GM23338 (cell line): ENCODE measurements around the gene CHAD. TPM values are rescaled to one million over a fixed set of nuclear protein-coding genes. Genes with fewer than 3 reads are reported as not detected.

Experiments used
- ATAC-seq: fragments of 200-7000 bp; cut with Tn5 transposase; 3 replicates; pipeline ENCODE4 v1.9.1; 2020
- DNase-seq: peaks from one replicate; pipeline ENCODE4 v3.0.0-alpha.2; 2015; ENCODE audit warnings: low spot score
- H2AFZ ChIP-seq: fragments of 200-600 bp; sonication (generic); 2 replicates; pipeline ENCODE4 v1.8.0; 2016; ENCODE audit warnings: antibody characterized with exemption, mild to moderate bottlenecking, moderate library complexity
- H3F3A ChIP-seq: fragments of 200-600 bp; sonication (generic); replicated peaks from 2 replicates; pipeline ENCODE4 v1.8.0; 2017; ENCODE audit warnings: antibody characterized with exemption, mixed run types, low read depth
- H3K27ac ChIP-seq: fragments of 200-600 bp; sonication (generic); 2 replicates; pipeline ENCODE4 v1.6.1; 2016; ENCODE audit warnings: low read depth
- H3K27me3 ChIP-seq: fragments of 200-600 bp; sonication (generic); 2 replicates; pipeline ENCODE4 v1.8.0; 2016; ENCODE audit warnings: mild to moderate bottlenecking, mixed run types, moderate library complexity; ENCODE audit not compliant: insufficient read depth
- H3K36me3 ChIP-seq: fragments of 200-600 bp; sonication (generic); 2 replicates; pipeline ENCODE4 v1.8.0; 2016; ENCODE audit warnings: mild to moderate bottlenecking; ENCODE audit not compliant: insufficient read depth
- H3K4me1 ChIP-seq: fragments of 200-600 bp; sonication (generic); 2 replicates; pipeline ENCODE4 v1.8.0; 2016; ENCODE audit warnings: mild to moderate bottlenecking, moderate library complexity; ENCODE audit not compliant: insufficient read depth
- H3K4me2 ChIP-seq: fragments of 200-600 bp; sonication (generic); 2 replicates; pipeline ENCODE4 v1.7.1; 2017; ENCODE audit warnings: mixed run types
- H3K4me3 ChIP-seq: fragments of 200-600 bp; sonication (generic); 2 replicates; pipeline ENCODE4 v1.6.1; 2016; ENCODE audit warnings: mixed run types
- H3K79me2 ChIP-seq: fragments of 200-600 bp; sonication (generic); replicated peaks from 2 replicates; pipeline ENCODE4 v1.8.0; 2017; ENCODE audit warnings: mild to moderate bottlenecking; ENCODE audit not compliant: insufficient read depth
- H3K9me2 ChIP-seq: fragments of 200-600 bp; sonication (generic); 2 replicates; pipeline ENCODE4 v1.8.0; 2017; ENCODE audit not compliant: insufficient read depth
- H4K20me1 ChIP-seq: fragments of 200-600 bp; sonication (generic); replicated peaks from 2 replicates; pipeline ENCODE4 v1.8.0; 2017; ENCODE audit warnings: mild to moderate bottlenecking; ENCODE audit not compliant: insufficient read depth
- H3K27ac Mint-ChIP-seq: 2 replicates; pipeline ENCODE4 v1.8.0; 2020; ENCODE audit warnings: inconsistent platforms, mild to moderate bottlenecking, moderate library complexity, mixed read lengths
- H3K27me3 Mint-ChIP-seq: 3 replicates; pipeline ENCODE4 v1.8.0; 2022; ENCODE audit warnings: low read depth, mild to moderate bottlenecking, moderate library complexity, mixed read lengths, inconsistent platforms; ENCODE audit not compliant: insufficient read depth, poor library complexity
- H3K36me3 Mint-ChIP-seq: 3 replicates; pipeline ENCODE4 v1.8.0; 2021; ENCODE audit warnings: low read depth, mild to moderate bottlenecking, inconsistent platforms, moderate library complexity, mixed read lengths
- H3K4me1 Mint-ChIP-seq: 3 replicates; pipeline ENCODE4 v1.8.0; 2020; ENCODE audit warnings: mild to moderate bottlenecking, inconsistent platforms, mixed read lengths
- H3K4me3 Mint-ChIP-seq: 3 replicates; pipeline ENCODE4 v1.8.0; 2021; ENCODE audit warnings: moderate library complexity, mild to moderate bottlenecking, inconsistent platforms, mixed read lengths
- H3K9me3 Mint-ChIP-seq: 3 replicates; pipeline ENCODE4 v1.8.0; 2020; ENCODE audit warnings: moderate library complexity, mild to moderate bottlenecking, inconsistent platforms, mixed read lengths
- CREB1 ChIP-seq: fragments of 250-450 bp; sonication (Bioruptor Pico); IDR thresholded peaks from 2 replicates; pipeline ENCODE4 v1.5.0; 2020; ENCODE audit warnings: low read depth, mild to moderate bottlenecking, moderate library complexity
- EZH2 ChIP-seq: fragments of 200-600 bp; sonication (generic); IDR thresholded peaks from one replicate; pipeline ENCODE4 v1.8.0; 2017; ENCODE audit warnings: antibody characterized with exemption, mild to moderate bottlenecking, low read depth; ENCODE audit not compliant: unreplicated experiment
- EZH2phosphoT487 ChIP-seq: fragments of 200-600 bp; sonication (generic); IDR thresholded peaks from one replicate; pipeline ENCODE4 v1.8.1; 2018; ENCODE audit warnings: antibody characterized with exemption; ENCODE audit not compliant: unreplicated experiment
- JUNB ChIP-seq: IDR thresholded peaks from one replicate; pipeline ENCODE4 v1.6.1; 2016; ENCODE audit warnings: antibody characterized with exemption; ENCODE audit not compliant: unreplicated experiment
- NANOG ChIP-seq: IDR thresholded peaks from 2 replicates; pipeline ENCODE4 v1.6.1; 2016; ENCODE audit warnings: antibody characterized with exemption, borderline replicate concordance
- POLR2AphosphoS5 ChIP-seq: IDR thresholded peaks from 2 replicates; pipeline ENCODE4 v1.6.1; 2016; ENCODE audit warnings: antibody characterized with exemption, low read depth
- STAT1 ChIP-seq: IDR thresholded peaks from one replicate; pipeline ENCODE4 v1.6.1; 2016; ENCODE audit warnings: antibody characterized with exemption; ENCODE audit not compliant: unreplicated experiment
- ZNF114 ChIP-seq: fragments of 250-450 bp; sonication (Bioruptor Pico); IDR thresholded peaks from 2 replicates; pipeline ENCODE4 v1.5.0; 2020; ENCODE audit warnings: mild to moderate bottlenecking, moderate library complexity
- ZNF331 ChIP-seq: fragments of 250-450 bp; sonication (Bioruptor Pico); IDR thresholded peaks from 2 replicates; pipeline ENCODE4 v1.5.0; 2020; ENCODE audit warnings: low read depth, mild to moderate bottlenecking, moderate library complexity
- polyA plus RNA-seq: library from polyadenylated mRNA; unstranded; fragments of >200 nt; fragmentation: Nextera tagmentation; extraction: Ambion mirVana; gene quantifications from 2 replicates; pipeline ENCODE4 v1.2.1, GENCODE V29; 2016
- total RNA-seq: library from RNA; depleted of rRNA; stranded (reverse); fragments of >200 nt; shearing (Covaris generic); gene quantifications from 2 replicates; pipeline ENCODE4 v1.2.3, GENCODE V29; 2014
- TF ChIP-seq, protein P1 (sequence below), 2 experiments: fragments of 200-600 bp in 1 of 2; sonication (generic) in 1 of 2; conservative IDR thresholded peaks; 2 replicates each; pipeline versions ENCODE4 v1.5.1 to v1.6.1; 2016 to 2017; ENCODE audit warnings: antibody characterized with exemption in 2 of 2, low read depth in 2 of 2, mild to moderate bottlenecking in 2 of 2, moderate library complexity in 1 of 2
- TF ChIP-seq, protein P2 (sequence below): IDR thresholded peaks from one replicate; pipeline ENCODE4 v1.6.1; 2018; ENCODE audit warnings: antibody characterized with exemption; ENCODE audit not compliant: unreplicated experiment
- TF ChIP-seq, protein P3 (sequence below): IDR thresholded peaks from 2 replicates; pipeline ENCODE4 v1.6.1; 2016; ENCODE audit warnings: antibody characterized with exemption
- TF ChIP-seq, protein P4 (sequence below): fragments of 250-450 bp; sonication (Bioruptor Pico); IDR thresholded peaks from 2 replicates; pipeline ENCODE4 v1.5.0; 2020; ENCODE audit warnings: mild to moderate bottlenecking, moderate library complexity

Gene CHAD
- total and polyA plus RNA-seq, 2 experiments from 2014 or later: 0.18 TPM; not detected in 1

DNA sequence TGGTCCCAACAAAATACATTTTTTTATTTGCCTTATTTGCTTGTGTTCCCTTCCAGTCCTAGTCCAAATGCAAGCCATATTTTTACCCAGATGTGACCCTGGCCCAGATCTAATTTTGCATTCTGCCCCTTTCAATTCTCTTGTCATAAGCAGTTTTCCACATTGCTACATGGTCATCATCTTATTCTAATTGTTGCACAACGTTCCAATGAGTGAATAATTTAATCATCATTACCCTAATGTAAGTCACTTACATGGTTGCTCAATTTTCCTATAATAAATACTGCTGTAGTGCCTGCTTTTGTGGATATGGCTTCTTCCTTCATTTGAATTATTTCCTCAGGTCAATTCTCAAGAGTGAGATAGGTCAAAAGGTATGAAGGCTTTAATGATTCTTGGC is 22.8 kb upstream of the CHAD start:
- Histone ChIP-seq H3K4me3 (no peak overlapping the region), H3K9me2 (no peaks in the 10 kb centered on the region), H3K4me2 (no peak overlapping the region), H2AFZ (no peak overlapping the region), H3K27me3 (no peaks in the 10 kb centered on the region), H3K4me1 (no peaks in the 10 kb centered on the region), H3K36me3 (no peaks in the 10 kb centered on the region), H3K79me2 (no peaks in the 10 kb centered on the region), H4K20me1 (no peaks in the 10 kb centered on the region), H3F3A (no peaks in the 10 kb centered on the region), H3K27ac (no peak overlapping the region)
- H3K4me1 Mint-ChIP-seq: peaks cover 2% of the 10 kb centered on the region; the same call in 1 of the 3 replicates
- no peak overlapping the region for H3K4me3 Mint-ChIP-seq
- H3K27me3 Mint-ChIP-seq: peaks cover 4% of the 10 kb centered on the region
- TF ChIP-seq STAT1 (no peak), NANOG (no peak), CREB1 (no peak), EZH2phosphoT487 (no peak), ZNF114 (CRISPR knock-in tag) (no peak), EZH2 (no peak), ZNF331 (CRISPR knock-in tag) (no peak), JUNB (no peak), POLR2AphosphoS5 (no peak)
- TF ChIP-seq, protein P1, sequence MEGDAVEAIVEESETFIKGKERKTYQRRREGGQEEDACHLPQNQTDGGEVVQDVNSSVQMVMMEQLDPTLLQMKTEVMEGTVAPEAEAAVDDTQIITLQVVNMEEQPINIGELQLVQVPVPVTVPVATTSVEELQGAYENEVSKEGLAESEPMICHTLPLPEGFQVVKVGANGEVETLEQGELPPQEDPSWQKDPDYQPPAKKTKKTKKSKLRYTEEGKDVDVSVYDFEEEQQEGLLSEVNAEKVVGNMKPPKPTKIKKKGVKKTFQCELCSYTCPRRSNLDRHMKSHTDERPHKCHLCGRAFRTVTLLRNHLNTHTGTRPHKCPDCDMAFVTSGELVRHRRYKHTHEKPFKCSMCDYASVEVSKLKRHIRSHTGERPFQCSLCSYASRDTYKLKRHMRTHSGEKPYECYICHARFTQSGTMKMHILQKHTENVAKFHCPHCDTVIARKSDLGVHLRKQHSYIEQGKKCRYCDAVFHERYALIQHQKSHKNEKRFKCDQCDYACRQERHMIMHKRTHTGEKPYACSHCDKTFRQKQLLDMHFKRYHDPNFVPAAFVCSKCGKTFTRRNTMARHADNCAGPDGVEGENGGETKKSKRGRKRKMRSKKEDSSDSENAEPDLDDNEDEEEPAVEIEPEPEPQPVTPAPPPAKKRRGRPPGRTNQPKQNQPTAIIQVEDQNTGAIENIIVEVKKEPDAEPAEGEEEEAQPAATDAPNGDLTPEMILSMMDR (conservative IDR thresholded peaks at IDR 0.05; ENCODE audit: low read depth in 2 of 2): no peak
- TF ChIP-seq, protein P2, sequence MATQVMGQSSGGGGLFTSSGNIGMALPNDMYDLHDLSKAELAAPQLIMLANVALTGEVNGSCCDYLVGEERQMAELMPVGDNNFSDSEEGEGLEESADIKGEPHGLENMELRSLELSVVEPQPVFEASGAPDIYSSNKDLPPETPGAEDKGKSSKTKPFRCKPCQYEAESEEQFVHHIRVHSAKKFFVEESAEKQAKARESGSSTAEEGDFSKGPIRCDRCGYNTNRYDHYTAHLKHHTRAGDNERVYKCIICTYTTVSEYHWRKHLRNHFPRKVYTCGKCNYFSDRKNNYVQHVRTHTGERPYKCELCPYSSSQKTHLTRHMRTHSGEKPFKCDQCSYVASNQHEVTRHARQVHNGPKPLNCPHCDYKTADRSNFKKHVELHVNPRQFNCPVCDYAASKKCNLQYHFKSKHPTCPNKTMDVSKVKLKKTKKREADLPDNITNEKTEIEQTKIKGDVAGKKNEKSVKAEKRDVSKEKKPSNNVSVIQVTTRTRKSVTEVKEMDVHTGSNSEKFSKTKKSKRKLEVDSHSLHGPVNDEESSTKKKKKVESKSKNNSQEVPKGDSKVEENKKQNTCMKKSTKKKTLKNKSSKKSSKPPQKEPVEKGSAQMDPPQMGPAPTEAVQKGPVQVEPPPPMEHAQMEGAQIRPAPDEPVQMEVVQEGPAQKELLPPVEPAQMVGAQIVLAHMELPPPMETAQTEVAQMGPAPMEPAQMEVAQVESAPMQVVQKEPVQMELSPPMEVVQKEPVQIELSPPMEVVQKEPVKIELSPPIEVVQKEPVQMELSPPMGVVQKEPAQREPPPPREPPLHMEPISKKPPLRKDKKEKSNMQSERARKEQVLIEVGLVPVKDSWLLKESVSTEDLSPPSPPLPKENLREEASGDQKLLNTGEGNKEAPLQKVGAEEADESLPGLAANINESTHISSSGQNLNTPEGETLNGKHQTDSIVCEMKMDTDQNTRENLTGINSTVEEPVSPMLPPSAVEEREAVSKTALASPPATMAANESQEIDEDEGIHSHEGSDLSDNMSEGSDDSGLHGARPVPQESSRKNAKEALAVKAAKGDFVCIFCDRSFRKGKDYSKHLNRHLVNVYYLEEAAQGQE: no peak
- TF ChIP-seq, protein P3, sequence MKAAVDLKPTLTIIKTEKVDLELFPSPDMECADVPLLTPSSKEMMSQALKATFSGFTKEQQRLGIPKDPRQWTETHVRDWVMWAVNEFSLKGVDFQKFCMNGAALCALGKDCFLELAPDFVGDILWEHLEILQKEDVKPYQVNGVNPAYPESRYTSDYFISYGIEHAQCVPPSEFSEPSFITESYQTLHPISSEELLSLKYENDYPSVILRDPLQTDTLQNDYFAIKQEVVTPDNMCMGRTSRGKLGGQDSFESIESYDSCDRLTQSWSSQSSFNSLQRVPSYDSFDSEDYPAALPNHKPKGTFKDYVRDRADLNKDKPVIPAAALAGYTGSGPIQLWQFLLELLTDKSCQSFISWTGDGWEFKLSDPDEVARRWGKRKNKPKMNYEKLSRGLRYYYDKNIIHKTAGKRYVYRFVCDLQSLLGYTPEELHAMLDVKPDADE: no peak
- TF ChIP-seq, protein P4, sequence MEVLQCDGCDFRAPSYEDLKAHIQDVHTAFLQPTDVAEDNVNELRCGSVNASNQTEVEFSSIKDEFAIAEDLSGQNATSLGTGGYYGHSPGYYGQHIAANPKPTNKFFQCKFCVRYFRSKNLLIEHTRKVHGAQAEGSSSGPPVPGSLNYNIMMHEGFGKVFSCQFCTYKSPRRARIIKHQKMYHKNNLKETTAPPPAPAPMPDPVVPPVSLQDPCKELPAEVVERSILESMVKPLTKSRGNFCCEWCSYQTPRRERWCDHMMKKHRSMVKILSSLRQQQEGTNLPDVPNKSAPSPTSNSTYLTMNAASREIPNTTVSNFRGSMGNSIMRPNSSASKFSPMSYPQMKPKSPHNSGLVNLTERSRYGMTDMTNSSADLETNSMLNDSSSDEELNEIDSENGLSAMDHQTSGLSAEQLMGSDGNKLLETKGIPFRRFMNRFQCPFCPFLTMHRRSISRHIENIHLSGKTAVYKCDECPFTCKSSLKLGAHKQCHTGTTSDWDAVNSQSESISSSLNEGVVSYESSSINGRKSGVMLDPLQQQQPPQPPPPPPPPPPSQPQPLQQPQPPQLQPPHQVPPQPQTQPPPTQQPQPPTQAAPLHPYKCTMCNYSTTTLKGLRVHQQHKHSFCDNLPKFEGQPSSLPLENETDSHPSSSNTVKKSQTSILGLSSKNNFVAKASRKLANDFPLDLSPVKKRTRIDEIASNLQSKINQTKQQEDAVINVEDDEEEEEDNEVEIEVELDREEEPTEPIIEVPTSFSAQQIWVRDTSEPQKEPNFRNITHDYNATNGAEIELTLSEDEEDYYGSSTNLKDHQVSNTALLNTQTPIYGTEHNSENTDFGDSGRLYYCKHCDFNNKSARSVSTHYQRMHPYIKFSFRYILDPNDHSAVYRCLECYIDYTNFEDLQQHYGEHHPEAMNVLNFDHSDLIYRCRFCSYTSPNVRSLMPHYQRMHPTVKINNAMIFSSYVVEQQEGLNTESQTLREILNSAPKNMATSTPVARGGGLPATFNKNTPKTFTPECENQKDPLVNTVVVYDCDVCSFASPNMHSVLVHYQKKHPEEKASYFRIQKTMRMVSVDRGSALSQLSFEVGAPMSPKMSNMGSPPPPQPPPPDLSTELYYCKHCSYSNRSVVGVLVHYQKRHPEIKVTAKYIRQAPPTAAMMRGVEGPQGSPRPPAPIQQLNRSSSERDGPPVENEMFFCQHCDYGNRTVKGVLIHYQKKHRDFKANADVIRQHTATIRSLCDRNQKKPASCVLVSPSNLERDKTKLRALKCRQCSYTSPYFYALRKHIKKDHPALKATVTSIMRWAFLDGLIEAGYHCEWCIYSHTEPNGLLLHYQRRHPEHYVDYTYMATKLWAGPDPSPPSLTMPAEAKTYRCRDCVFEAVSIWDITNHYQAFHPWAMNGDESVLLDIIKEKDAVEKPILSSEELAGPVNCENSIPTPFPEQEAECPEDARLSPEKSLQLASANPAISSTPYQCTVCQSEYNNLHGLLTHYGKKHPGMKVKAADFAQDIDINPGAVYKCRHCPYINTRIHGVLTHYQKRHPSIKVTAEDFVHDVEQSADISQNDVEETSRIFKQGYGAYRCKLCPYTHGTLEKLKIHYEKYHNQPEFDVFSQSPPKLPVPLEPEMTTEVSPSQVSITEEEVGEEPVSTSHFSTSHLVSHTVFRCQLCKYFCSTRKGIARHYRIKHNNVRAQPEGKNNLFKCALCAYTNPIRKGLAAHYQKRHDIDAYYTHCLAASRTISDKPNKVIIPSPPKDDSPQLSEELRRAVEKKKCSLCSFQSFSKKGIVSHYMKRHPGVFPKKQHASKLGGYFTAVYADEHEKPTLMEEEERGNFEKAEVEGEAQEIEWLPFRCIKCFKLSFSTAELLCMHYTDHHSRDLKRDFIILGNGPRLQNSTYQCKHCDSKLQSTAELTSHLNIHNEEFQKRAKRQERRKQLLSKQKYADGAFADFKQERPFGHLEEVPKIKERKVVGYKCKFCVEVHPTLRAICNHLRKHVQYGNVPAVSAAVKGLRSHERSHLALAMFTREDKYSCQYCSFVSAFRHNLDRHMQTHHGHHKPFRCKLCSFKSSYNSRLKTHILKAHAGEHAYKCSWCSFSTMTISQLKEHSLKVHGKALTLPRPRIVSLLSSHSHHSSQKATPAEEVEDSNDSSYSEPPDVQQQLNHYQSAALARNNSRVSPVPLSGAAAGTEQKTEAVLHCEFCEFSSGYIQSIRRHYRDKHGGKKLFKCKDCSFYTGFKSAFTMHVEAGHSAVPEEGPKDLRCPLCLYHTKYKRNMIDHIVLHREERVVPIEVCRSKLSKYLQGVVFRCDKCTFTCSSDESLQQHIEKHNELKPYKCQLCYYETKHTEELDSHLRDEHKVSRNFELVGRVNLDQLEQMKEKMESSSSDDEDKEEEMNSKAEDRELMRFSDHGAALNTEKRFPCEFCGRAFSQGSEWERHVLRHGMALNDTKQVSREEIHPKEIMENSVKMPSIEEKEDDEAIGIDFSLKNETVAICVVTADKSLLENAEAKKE (CRISPR knock-in tag): no peak
- no peak overlapping the region for H3K27ac Mint-ChIP-seq
- ATAC-seq (no peak), DNase-seq (no peak)
- no peaks in the 10 kb centered on the region for H3K36me3 Mint-ChIP-seq
- no peaks in the 10 kb centered on the region for H3K9me3 Mint-ChIP-seq
